COLO668 (cell line): ENCODE measurements around the gene PTCH1.

Experiments
- DNase-seq: peaks from one replicate; lab custom pipeline; 2025; ENCODE audit not compliant: unreplicated experiment; lab: John Stamatoyannopoulos, UW

The PTCH1 gene

GRCh38 chr9:95409650-95410426 is 106.9 kb downstream of the PTCH1 start:
- no peak for DNase-seq

DNA sequence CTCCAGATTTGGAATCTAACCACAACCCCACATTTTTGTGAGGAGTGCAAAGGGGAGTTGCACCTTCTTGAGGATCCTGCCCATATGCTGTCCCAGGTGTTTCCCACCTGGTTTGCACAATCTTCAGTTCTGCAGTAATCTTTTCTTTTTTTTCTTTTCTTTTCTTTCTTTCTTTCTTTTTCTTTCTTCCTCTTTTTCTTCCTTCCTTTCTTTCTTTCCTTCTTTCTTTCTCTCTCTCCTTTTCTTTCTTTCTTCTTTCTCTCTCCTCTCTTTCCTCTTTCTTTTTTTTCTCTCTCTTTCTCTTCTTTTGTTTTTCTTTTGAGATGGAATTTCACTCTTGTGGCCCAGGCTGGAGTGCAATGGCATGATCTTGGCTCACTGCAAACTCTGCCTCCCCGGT is 109.2 kb downstream of the PTCH1 start:
- no peak for DNase-seq

GRCh38 chr9:95406121-95406520 is 110.7 kb downstream of the PTCH1 start:
- DNase-seq, result no peak

DNA sequence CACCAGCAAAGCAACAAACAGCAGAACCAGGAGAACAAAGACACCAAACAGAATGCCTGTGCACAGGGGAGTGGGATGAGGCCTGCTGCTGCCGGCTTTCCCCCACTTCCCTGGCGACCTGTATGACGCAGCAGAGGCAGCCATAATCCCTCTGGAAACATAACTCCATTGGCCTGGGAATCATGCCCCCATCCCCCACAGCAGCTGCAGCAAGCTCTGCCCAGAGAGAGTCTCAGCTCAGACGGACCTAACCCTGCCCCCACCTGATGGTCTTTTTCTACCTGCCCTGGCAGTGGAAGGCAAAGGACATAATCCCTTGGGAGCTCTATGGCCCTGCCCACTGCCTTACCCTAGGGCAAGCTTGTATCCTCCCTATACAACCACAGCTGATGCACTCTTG is 117.5 kb downstream of the PTCH1 start:
- peak; percentile 30 for DNase-seq
